ENCODE measurements around the gene LCN10.
A peak's percentile ranks its signal among the peaks of the same experiment; 100 is the strongest.
"Not testable (repeated sequence)": the region's sequence is repeated elsewhere in the genome, so short reads cannot be mapped to it uniquely, and the experiment has no call there.

LCN10 gene

DNA sequence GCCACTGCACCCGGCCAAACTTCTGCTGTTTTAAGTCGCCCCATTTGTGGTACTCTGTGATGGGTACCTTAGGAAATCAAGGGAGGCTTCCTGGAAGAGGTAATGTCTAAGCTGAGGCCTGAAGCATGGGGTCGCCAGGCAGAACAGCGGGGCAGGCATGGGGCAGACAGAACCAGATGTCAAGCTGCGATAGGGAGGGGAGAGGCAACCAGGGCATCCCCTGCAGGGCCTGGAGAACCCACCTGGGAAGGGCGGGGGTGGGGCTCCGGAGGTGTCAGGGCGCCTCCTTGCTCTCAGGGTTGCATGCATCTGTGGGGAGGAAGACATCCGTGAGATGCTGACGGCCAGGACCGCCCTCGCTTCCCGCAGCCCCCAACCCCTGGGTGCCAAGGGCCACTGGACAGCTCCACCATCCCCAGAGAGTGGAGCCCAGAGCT, 18.8 kb upstream of the LCN10 start:
- Histone ChIP-seq H3K14ac (ENCODE audit: low read length in 2 of 2) (no peak overlapping the region), H2AFZ (ENCODE audit: low read depth, low read length) (no peak overlapping the region), H3K4ac (ENCODE audit: low read depth in 1 of 2, low read length in 2 of 2) (no peak overlapping the region), H2BK12ac (ENCODE audit: low read length in 2 of 2) (no peak overlapping the region), H3K18ac (ENCODE audit: low read depth in 1 of 2, low read length in 2 of 2) (no peak overlapping the region), H3K23ac (ENCODE audit: low read length in 2 of 2) (no peak overlapping the region), H3K4me2 (ENCODE audit: low read length, poor library complexity, severe bottlenecking) (no peak overlapping the region), H4K91ac (ENCODE audit: low read length) (no peak overlapping the region), H2BK5ac (ENCODE audit: low read depth, low read length, poor library complexity, severe bottlenecking) (no peak overlapping the region), H3K36me3 (ENCODE audit: control insufficient read depth in 1 of 2, insufficient read depth in 2 of 2, low read depth in 1 of 2, low read length in 2 of 2) (no peaks in the 10 kb centered on the region), H3K4me3 (ENCODE audit: insufficient read depth in 1 of 2, low read depth in 1 of 2, low read length in 2 of 2) (no peak overlapping the region), H2AK5ac (ENCODE audit: low read length, severe bottlenecking) (no peak overlapping the region), H3K27ac (ENCODE audit: low read length, poor library complexity, severe bottlenecking) (no peak overlapping the region), H3K9ac (ENCODE audit: low read length) (no peak overlapping the region), H2BK15ac (ENCODE audit: low read depth, poor library complexity, severe bottlenecking) (no peak overlapping the region), H3K9me3 (ENCODE audit: control insufficient read depth, low read length) (no peaks in the 10 kb centered on the region), H3K79me1 (replicated peaks; ENCODE audit: low read length, poor library complexity, severe bottlenecking) (no peaks in the 10 kb centered on the region), H4K8ac (ENCODE audit: low read length) (no peak overlapping the region), H2BK120ac (ENCODE audit: low read depth, low read length) (no peak overlapping the region), H3K4me1 (ENCODE audit: control insufficient read depth, insufficient read depth, low read depth, low read length) (peaks cover 7% of the 10 kb centered on the region), H3K27me3 (ENCODE audit: control insufficient read depth in 1 of 2, insufficient read depth in 1 of 2, low read length in 2 of 2) (peaks cover 28 to 46% of the 10 kb centered on the region in 2 experiments)
- no peak for DNase-seq
- WGBS: 89% methylated on average over 13 of the region's 13 CpGs

DNA sequence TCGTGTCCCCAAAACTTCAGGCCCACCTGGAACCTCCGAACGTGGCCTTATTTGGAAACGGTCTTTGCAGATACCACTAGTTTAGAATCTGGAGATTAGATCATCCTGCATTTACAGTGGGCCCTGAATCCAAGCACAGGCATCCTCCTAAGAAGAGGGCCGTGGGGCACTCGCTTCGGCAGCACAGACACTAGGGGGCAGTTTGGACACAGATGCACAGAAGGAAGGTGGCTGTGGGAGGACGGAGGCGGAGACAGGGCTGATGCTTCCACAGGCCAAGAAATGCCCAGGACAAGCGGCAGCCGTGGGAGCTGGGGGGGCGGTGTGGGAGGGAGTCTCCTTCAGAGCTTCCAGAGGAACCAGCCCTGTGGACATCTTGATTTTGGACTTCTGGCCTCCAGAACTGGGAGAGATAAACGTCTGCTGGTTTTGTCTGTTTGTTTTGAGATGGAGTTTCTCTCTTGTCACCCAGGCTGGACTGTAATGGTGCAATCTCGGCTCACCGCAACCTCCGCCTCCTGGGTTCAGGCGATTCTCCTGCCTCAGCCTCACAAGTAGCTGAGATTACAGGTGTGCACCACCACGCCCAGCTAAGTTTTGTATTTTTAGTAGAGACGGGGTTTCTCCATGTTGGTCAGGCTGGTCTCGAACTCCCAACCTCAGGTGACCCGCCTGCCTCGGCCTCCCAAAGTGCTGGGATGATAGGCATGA, 18.2 kb upstream of the LCN10 start:
- not testable (repeated sequence) for H3K23ac ChIP-seq (ENCODE audit: low read length in 2 of 2); H2BK5ac ChIP-seq (ENCODE audit: low read depth, low read length, poor library complexity, severe bottlenecking); H2BK120ac ChIP-seq (ENCODE audit: low read depth, low read length); H2BK12ac ChIP-seq (ENCODE audit: low read length in 2 of 2); H2BK15ac ChIP-seq (ENCODE audit: low read depth, poor library complexity, severe bottlenecking); H3K4me2 ChIP-seq (ENCODE audit: low read length, poor library complexity, severe bottlenecking); H3K9me3 ChIP-seq (ENCODE audit: control insufficient read depth, low read length); H3K14ac ChIP-seq (ENCODE audit: low read length in 2 of 2); H4K91ac ChIP-seq (ENCODE audit: low read length); H2AK5ac ChIP-seq (ENCODE audit: low read length, severe bottlenecking); H3K36me3 ChIP-seq (ENCODE audit: control insufficient read depth in 1 of 2, insufficient read depth in 2 of 2, low read depth in 1 of 2, low read length in 2 of 2); H3K27ac ChIP-seq (ENCODE audit: low read length, poor library complexity, severe bottlenecking); H3K18ac ChIP-seq (ENCODE audit: low read depth in 1 of 2, low read length in 2 of 2); H3K4me1 ChIP-seq (ENCODE audit: control insufficient read depth, insufficient read depth, low read depth, low read length); H3K79me1 ChIP-seq (replicated peaks; ENCODE audit: low read length, poor library complexity, severe bottlenecking); H2AFZ ChIP-seq (ENCODE audit: low read depth, low read length); H3K4ac ChIP-seq (ENCODE audit: low read depth in 1 of 2, low read length in 2 of 2); H3K9ac ChIP-seq (ENCODE audit: low read length); H3K4me3 ChIP-seq (ENCODE audit: insufficient read depth in 1 of 2, low read depth in 1 of 2, low read length in 2 of 2)
- H3K27me3 ChIP-seq (ENCODE audit: control insufficient read depth in 1 of 2, insufficient read depth in 1 of 2, low read length in 2 of 2): peaks cover 28 to 46% of the 10 kb centered on the region in 2 experiments
- peak; percentile 76 for DNase-seq
- 57% methylated on average over 22 of the region's 22 CpGs for WGBS
- H4K8ac ChIP-seq (ENCODE audit: low read length): peak overlapping the region; percentile 78

DNA sequence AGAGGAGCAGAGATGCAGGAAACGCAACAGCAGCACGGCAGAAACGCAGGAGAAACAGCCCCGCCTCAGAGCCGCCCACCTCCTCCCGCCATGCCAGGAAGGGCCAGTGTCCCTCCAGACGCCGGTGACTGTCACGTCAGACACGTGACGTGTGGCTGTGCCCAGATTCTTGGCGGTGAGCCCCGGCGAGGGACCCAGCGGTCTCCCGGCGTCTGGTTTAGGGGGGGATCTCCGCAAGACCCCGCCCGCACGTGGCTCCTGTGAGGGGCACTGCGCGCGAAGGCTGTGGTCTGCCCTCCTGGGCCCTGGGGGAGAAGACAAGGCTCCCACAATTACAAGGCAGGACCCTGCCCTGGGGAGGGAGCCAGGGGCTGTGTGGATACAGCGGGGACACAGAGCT, 17.7 kb upstream of the LCN10 start:
- Histone ChIP-seq H3K36me3 (ENCODE audit: control insufficient read depth in 1 of 2, insufficient read depth in 2 of 2, low read depth in 1 of 2, low read length in 2 of 2) (no peaks in the 10 kb centered on the region), H2BK12ac (ENCODE audit: low read length in 2 of 2) (no peak overlapping the region), H3K23ac (ENCODE audit: low read length in 2 of 2) (no peak overlapping the region), H2BK120ac (ENCODE audit: low read depth, low read length) (no peak overlapping the region), H3K4ac (ENCODE audit: low read depth in 1 of 2, low read length in 2 of 2) (no peak overlapping the region), H4K91ac (ENCODE audit: low read length) (peak overlapping the region; percentile 10), H3K4me3 (ENCODE audit: insufficient read depth in 1 of 2, low read depth in 1 of 2, low read length in 2 of 2) (no peak overlapping the region), H3K4me2 (ENCODE audit: low read length, poor library complexity, severe bottlenecking) (no peak overlapping the region), H2AK5ac (ENCODE audit: low read length, severe bottlenecking) (no peak overlapping the region), H3K79me1 (replicated peaks; ENCODE audit: low read length, poor library complexity, severe bottlenecking) (no peaks in the 10 kb centered on the region), H4K8ac (ENCODE audit: low read length) (no peak overlapping the region), H3K4me1 (ENCODE audit: control insufficient read depth, insufficient read depth, low read depth, low read length) (peaks cover 7% of the 10 kb centered on the region), H3K27ac (ENCODE audit: low read length, poor library complexity, severe bottlenecking) (no peak overlapping the region), H2BK15ac (ENCODE audit: low read depth, poor library complexity, severe bottlenecking) (peak overlapping the region; percentile 2), H3K18ac (ENCODE audit: low read depth in 1 of 2, low read length in 2 of 2) (no peak overlapping the region), H3K9ac (ENCODE audit: low read length) (no peak overlapping the region), H3K14ac (ENCODE audit: low read length in 2 of 2) (no peak overlapping the region), H2BK5ac (ENCODE audit: low read depth, low read length, poor library complexity, severe bottlenecking) (no peak overlapping the region), H2AFZ (ENCODE audit: low read depth, low read length) (no peak overlapping the region), H3K27me3 (ENCODE audit: control insufficient read depth in 1 of 2, insufficient read depth in 1 of 2, low read length in 2 of 2) (peaks cover 27 to 45% of the 10 kb centered on the region in 2 experiments), H3K9me3 (ENCODE audit: control insufficient read depth, low read length) (peaks cover 10% of the 10 kb centered on the region)
- WGBS: 86% methylated on average over 25 of the region's 25 CpGs
- no peak for DNase-seq

DNA sequence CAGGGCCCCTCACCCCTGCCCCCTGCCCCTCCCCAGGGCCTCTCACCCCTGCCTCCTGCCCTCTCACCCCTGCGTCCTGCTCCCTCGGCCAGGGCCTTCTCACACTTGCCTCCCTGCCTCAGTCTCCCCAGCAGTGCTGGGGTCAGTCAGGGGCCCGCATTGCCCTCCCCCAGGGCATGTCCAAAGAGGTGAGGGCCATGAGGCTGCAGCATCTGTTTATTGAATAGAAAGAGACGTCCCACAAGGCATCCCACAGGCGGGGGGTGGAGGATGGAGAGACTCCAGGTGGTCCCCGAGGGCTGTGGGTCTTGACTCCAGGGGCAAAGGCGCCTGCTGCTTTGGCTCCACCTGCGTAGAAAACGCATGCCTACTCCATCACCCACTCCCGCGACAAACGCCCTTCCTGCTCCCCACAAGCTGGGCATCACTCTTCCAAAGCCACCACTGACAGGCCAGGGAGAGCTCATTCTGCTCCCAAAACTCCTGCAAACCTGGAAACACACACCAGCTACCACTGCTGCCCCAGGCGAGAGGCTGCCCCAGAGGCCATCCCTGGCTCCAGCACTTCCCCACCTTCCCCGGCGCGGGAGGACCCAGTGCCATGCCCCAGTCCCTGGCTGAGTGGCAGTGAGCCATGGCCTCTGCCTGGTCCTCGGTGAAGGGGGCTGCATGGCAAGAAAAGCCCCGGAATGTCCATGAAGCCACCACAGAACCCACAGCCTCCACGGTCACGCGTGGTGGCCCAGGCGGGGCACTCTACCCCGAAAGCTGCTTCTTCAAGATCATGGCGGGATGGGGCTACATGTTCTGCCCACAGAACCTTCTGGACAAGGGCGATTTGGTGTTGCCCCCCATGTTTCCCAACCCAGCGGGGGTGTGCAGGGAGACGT, 16.9 kb upstream of the LCN10 start:
- WGBS: 89% methylated on average over 24 of the region's 27 CpGs
- H2BK15ac ChIP-seq (ENCODE audit: low read depth, poor library complexity, severe bottlenecking): no peak overlapping the region
- no peak overlapping the region for H3K9ac ChIP-seq (ENCODE audit: low read length)
- peaks cover 20 to 42% of the 10 kb centered on the region in 2 experiments for H3K27me3 ChIP-seq (ENCODE audit: control insufficient read depth in 1 of 2, insufficient read depth in 1 of 2, low read length in 2 of 2)
- H2BK120ac ChIP-seq (ENCODE audit: low read depth, low read length): no peak overlapping the region
- no peak overlapping the region for H2AFZ ChIP-seq (ENCODE audit: low read depth, low read length)
- H3K23ac ChIP-seq (ENCODE audit: low read length in 2 of 2): no peak overlapping the region
- H3K4me1 ChIP-seq (ENCODE audit: control insufficient read depth, insufficient read depth, low read depth, low read length): peaks cover 7% of the 10 kb centered on the region
- no peak overlapping the region for H3K14ac ChIP-seq (ENCODE audit: low read length in 2 of 2)
- H2AK5ac ChIP-seq (ENCODE audit: low read length, severe bottlenecking): no peak overlapping the region
- no peak overlapping the region for H3K18ac ChIP-seq (ENCODE audit: low read depth in 1 of 2, low read length in 2 of 2)
- no peak overlapping the region for H4K8ac ChIP-seq (ENCODE audit: low read length)
- H3K36me3 ChIP-seq (ENCODE audit: control insufficient read depth in 1 of 2, insufficient read depth in 2 of 2, low read depth in 1 of 2, low read length in 2 of 2): no peaks in the 10 kb centered on the region
- H3K4ac ChIP-seq (ENCODE audit: low read depth in 1 of 2, low read length in 2 of 2): no peak overlapping the region
- H2BK12ac ChIP-seq (ENCODE audit: low read length in 2 of 2): no peak overlapping the region
- no peak overlapping the region for H2BK5ac ChIP-seq (ENCODE audit: low read depth, low read length, poor library complexity, severe bottlenecking)
- no peaks in the 10 kb centered on the region for H3K79me1 ChIP-seq (replicated peaks; ENCODE audit: low read length, poor library complexity, severe bottlenecking)
- H4K91ac ChIP-seq (ENCODE audit: low read length): no peak overlapping the region
- no peak for DNase-seq
- H3K4me2 ChIP-seq (ENCODE audit: low read length, poor library complexity, severe bottlenecking): no peak overlapping the region
- no peak overlapping the region for H3K27ac ChIP-seq (ENCODE audit: low read length, poor library complexity, severe bottlenecking)
- H3K9me3 ChIP-seq (ENCODE audit: control insufficient read depth, low read length): peaks cover 11% of the 10 kb centered on the region
- H3K4me3 ChIP-seq (ENCODE audit: insufficient read depth in 1 of 2, low read depth in 1 of 2, low read length in 2 of 2): no peak overlapping the region
